ENCODE measurements around the gene TUSC1.

GRCh38 chr9:25658571-25658970, 19.7 kb downstream of the TUSC1 start:
- TF ChIP-seq CTCF (IDR thresholded peaks at IDR 0.05) (no peak), EP300 (IDR thresholded peaks at IDR 0.05) (no peak), POLR2A (IDR thresholded peaks at IDR 0.05) (no peak)

Data from suprapubic skin (tissue), 3 donors.